K562 (cell line): ENCODE results near the gene CRB2. TPM values are rescaled to one million over a fixed set of nuclear protein-coding genes. Genes with fewer than 3 reads are reported as not detected.

Source experiments
- CHD2 ChIP-seq: IDR thresholded peaks from 2 replicates; pipeline ENCODE4 v1.6.1; 2011; ENCODE audit warnings: low read depth, low read length
- HEY1 ChIP-seq: fragments of 250-450 bp; sonication (Bioruptor Pico); IDR thresholded peaks from 2 replicates; pipeline ENCODE4 v1.5.0; 2020; ENCODE audit warnings: mild to moderate bottlenecking, moderate library complexity, borderline replicate concordance
- HNRNPLL ChIP-seq: fragments of 200-400 bp; formaldehyde crosslinking; IDR thresholded peaks from 2 replicates; pipeline ENCODE4 v1.6.1; 2017; ENCODE audit warnings: low read length, low read depth, mild to moderate bottlenecking; ENCODE audit not compliant: poor library complexity, severe bottlenecking
- KLF13 ChIP-seq: fragments of 450-650 bp; IDR thresholded peaks from 2 replicates; pipeline ENCODE4 v1.6.1; 2016; ENCODE audit warnings: missing genetic modification characterization, low read depth, mild to moderate bottlenecking, missing compliant biosample characterization, moderate library complexity, borderline replicate concordance
- MYBL2 ChIP-seq, 2 experiments: fragments of 450-650 bp in 1 of 2; sonication (generic) in 1 of 2; formaldehyde crosslinking in 1 of 2; IDR thresholded peaks; 2 replicates each; pipeline versions ENCODE4 v1.6.1 to v1.8.1; 2017 to 2022; ENCODE audit warnings: borderline replicate concordance in 1 of 2, inconsistent platforms in 1 of 2, low read depth in 1 of 2, mild to moderate bottlenecking in 1 of 2, missing genetic modification reagents in 1 of 2, moderate library complexity in 1 of 2
- NCOR1 ChIP-seq: fragments of 450-650 bp; IDR thresholded peaks from 2 replicates; pipeline ENCODE4 v1.6.1; 2016; ENCODE audit warnings: mild to moderate bottlenecking, moderate library complexity
- SMARCB1 ChIP-seq: IDR thresholded peaks from 2 replicates; pipeline ENCODE4 v1.6.1; 2011; ENCODE audit warnings: improper control_type of control experiment, low read depth; ENCODE audit not compliant: insufficient read length
- ZNF184 ChIP-seq: sonication (generic); formaldehyde crosslinking; IDR thresholded peaks from 2 replicates; pipeline ENCODE4 v1.5.0; 2020; ENCODE audit warnings: missing genetic modification reagents
- ZNF444 ChIP-seq: fragments of 250-450 bp; sonication (Bioruptor Pico); IDR thresholded peaks from 2 replicates; pipeline ENCODE4 v1.4.0; 2020; ENCODE audit warnings: mild to moderate bottlenecking, moderate library complexity
- ZNF586 ChIP-seq: fragments of 450-650 bp; formaldehyde crosslinking; conservative IDR thresholded peaks from 2 replicates; pipeline ENCODE4 v1.4.0; 2020; ENCODE audit warnings: mild to moderate bottlenecking, moderate library complexity
- polyA plus RNA-seq, 8 experiments: library from polyadenylated mRNA; depleted of rRNA in 4 of 8; stranded (reverse) in 5 of 8; unstranded in 3 of 8; fragments of >200 nt; fragmentation: Nextera tagmentation in 2 of 8; fragmentation: Illumina TruSeq in 1 of 8; extraction: Ambion mirVana in 2 of 8; extraction: Trizol in 1 of 8; gene quantifications; 2 replicates each; pipeline versions ENCODE4 v1.2.1 to v1.2.3, GENCODE V29; 2011 to 2014; ENCODE audit warnings: inconsistent platforms in 1 of 8, missing spikeins in 1 of 8
- total RNA-seq, 7 experiments: library from RNA; depleted of rRNA in 6 of 7; stranded (reverse); fragments of >200 nt in 6 of 7; fragmentation: Illumina TruSeq in 2 of 7; extraction: Trizol in 2 of 7; gene quantifications; 2 replicates each; pipeline versions ENCODE4 v1.2.1 to v1.2.3, GENCODE V29; 2011 to 2021; ENCODE audit warnings: low replicate concordance in 1 of 7
- TF ChIP-seq, protein P1 (sequence below): fragments of 250-450 bp; sonication (Bioruptor Pico); IDR thresholded peaks from 2 replicates; pipeline ENCODE4 v1.4.0; 2020
- TF ChIP-seq, protein P2 (sequence below), 2 experiments: fragments of 450-650 bp in 1 of 2; IDR thresholded peaks; 2 replicates each; pipeline ENCODE4 v1.6.1; 2011 to 2017; ENCODE audit warnings: low read depth in 2 of 2, antibody characterized with exemption in 1 of 2, borderline replicate concordance in 1 of 2, low read length in 1 of 2, mild to moderate bottlenecking in 1 of 2, mixed read lengths in 1 of 2; ENCODE audit not compliant: control insufficient read depth in 1 of 2
- TF ChIP-seq, protein P3 (sequence below): sonication (generic); formaldehyde crosslinking; IDR thresholded peaks from 2 replicates; pipeline ENCODE4 v1.4.0; 2020; ENCODE audit warnings: mild to moderate bottlenecking, missing genetic modification reagents
- TF ChIP-seq, protein P4 (sequence below): fragments of 450-650 bp; IDR thresholded peaks from 2 replicates; pipeline ENCODE4 v1.6.1; 2016; ENCODE audit warnings: missing biosample characterization, missing genetic modification characterization

Gene CRB2
- total and polyA plus RNA-seq, 9 of the 15 experiments (the other 6 are each of a cell fraction or from before 2014, with no cell fraction given): 0.13 to 1.2 (median 0.25) TPM; not detected in 2

DNA sequence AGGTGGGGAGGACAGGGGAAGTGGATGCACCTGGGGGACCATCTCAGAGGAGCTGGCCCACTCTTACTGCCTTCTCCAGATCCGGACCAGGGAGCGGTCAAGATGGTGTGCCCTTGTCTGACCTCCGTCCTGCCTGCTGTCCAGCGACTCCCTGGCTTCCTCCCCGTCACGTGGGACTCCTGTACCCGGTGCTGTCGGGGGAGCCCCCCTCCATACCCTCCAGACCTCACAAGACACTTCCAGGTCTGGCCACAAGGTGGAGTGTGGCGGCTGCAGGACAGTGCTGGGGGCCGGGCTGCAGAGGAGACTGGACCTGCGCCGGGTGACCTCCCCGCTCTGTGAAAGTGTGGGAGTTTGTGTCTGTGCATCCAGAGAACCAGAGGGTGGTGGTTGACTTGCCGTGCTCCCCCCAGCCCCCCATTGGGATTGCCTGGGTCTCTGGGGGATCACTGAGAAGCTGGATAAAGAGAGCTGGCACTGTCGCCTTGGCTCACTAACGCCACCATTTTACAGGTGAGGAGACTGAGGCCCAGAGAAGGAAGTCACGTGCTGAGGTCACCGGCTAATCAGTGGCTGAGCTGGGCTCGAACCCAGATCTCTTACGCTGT is 1.9 kb upstream of the CRB2 start (continued):
- no peak for TF ChIP-seq HNRNPLL
- TF ChIP-seq, protein P1, sequence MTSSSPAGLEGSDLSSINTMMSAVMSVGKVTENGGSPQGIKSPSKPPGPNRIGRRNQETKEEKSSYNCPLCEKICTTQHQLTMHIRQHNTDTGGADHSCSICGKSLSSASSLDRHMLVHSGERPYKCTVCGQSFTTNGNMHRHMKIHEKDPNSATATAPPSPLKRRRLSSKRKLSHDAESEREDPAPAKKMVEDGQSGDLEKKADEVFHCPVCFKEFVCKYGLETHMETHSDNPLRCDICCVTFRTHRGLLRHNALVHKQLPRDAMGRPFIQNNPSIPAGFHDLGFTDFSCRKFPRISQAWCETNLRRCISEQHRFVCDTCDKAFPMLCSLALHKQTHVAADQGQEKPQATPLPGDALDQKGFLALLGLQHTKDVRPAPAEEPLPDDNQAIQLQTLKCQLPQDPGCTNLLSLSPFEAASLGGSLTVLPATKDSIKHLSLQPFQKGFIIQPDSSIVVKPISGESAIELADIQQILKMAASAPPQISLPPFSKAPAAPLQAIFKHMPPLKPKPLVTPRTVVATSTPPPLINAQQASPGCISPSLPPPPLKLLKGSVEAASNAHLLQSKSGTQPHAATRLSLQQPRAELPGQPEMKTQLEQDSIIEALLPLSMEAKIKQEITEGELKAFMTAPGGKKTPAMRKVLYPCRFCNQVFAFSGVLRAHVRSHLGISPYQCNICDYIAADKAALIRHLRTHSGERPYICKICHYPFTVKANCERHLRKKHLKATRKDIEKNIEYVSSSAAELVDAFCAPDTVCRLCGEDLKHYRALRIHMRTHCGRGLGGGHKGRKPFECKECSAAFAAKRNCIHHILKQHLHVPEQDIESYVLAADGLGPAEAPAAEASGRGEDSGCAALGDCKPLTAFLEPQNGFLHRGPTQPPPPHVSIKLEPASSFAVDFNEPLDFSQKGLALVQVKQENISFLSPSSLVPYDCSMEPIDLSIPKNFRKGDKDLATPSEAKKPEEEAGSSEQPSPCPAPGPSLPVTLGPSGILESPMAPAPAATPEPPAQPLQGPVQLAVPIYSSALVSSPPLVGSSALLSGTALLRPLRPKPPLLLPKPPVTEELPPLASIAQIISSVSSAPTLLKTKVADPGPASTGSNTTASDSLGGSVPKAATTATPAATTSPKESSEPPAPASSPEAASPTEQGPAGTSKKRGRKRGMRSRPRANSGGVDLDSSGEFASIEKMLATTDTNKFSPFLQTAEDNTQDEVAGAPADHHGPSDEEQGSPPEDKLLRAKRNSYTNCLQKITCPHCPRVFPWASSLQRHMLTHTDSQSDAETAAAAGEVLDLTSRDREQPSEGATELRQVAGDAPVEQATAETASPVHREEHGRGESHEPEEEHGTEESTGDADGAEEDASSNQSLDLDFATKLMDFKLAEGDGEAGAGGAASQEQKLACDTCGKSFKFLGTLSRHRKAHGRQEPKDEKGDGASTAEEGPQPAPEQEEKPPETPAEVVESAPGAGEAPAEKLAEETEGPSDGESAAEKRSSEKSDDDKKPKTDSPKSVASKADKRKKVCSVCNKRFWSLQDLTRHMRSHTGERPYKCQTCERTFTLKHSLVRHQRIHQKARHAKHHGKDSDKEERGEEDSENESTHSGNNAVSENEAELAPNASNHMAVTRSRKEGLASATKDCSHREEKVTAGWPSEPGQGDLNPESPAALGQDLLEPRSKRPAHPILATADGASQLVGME (CRISPR knock-in tag): no peak
- no peak for TF ChIP-seq ZNF444 (CRISPR knock-in tag)
- TF ChIP-seq ZNF184 (CRISPR knock-in tag): no peak
- no peak for TF ChIP-seq MYBL2 (IDR thresholded peaks at IDR 0.05; ENCODE audit: low read depth)
- no peak for TF ChIP-seq MYBL2 (CRISPR knock-in tag; IDR thresholded peaks at IDR 0.05; ENCODE audit: borderline replicate concordance)
- TF ChIP-seq, protein P2, sequence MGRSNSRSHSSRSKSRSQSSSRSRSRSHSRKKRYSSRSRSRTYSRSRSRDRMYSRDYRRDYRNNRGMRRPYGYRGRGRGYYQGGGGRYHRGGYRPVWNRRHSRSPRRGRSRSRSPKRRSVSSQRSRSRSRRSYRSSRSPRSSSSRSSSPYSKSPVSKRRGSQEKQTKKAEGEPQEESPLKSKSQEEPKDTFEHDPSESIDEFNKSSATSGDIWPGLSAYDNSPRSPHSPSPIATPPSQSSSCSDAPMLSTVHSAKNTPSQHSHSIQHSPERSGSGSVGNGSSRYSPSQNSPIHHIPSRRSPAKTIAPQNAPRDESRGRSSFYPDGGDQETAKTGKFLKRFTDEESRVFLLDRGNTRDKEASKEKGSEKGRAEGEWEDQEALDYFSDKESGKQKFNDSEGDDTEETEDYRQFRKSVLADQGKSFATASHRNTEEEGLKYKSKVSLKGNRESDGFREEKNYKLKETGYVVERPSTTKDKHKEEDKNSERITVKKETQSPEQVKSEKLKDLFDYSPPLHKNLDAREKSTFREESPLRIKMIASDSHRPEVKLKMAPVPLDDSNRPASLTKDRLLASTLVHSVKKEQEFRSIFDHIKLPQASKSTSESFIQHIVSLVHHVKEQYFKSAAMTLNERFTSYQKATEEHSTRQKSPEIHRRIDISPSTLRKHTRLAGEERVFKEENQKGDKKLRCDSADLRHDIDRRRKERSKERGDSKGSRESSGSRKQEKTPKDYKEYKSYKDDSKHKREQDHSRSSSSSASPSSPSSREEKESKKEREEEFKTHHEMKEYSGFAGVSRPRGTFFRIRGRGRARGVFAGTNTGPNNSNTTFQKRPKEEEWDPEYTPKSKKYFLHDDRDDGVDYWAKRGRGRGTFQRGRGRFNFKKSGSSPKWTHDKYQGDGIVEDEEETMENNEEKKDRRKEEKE (IDR thresholded peaks at IDR 0.05; ENCODE audit: borderline replicate concordance in 1 of 2, control insufficient read depth in 1 of 2, low read depth in 2 of 2, low read length in 1 of 2): no peak
- TF ChIP-seq, protein P3, sequence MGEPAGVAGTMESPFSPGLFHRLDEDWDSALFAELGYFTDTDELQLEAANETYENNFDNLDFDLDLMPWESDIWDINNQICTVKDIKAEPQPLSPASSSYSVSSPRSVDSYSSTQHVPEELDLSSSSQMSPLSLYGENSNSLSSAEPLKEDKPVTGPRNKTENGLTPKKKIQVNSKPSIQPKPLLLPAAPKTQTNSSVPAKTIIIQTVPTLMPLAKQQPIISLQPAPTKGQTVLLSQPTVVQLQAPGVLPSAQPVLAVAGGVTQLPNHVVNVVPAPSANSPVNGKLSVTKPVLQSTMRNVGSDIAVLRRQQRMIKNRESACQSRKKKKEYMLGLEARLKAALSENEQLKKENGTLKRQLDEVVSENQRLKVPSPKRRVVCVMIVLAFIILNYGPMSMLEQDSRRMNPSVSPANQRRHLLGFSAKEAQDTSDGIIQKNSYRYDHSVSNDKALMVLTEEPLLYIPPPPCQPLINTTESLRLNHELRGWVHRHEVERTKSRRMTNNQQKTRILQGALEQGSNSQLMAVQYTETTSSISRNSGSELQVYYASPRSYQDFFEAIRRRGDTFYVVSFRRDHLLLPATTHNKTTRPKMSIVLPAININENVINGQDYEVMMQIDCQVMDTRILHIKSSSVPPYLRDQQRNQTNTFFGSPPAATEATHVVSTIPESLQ (CRISPR knock-in tag): no peak
- TF ChIP-seq ZNF586 (CRISPR knock-in tag): no peak
- no peak for TF ChIP-seq SMARCB1
- TF ChIP-seq CHD2: no peak
- TF ChIP-seq, protein P4, sequence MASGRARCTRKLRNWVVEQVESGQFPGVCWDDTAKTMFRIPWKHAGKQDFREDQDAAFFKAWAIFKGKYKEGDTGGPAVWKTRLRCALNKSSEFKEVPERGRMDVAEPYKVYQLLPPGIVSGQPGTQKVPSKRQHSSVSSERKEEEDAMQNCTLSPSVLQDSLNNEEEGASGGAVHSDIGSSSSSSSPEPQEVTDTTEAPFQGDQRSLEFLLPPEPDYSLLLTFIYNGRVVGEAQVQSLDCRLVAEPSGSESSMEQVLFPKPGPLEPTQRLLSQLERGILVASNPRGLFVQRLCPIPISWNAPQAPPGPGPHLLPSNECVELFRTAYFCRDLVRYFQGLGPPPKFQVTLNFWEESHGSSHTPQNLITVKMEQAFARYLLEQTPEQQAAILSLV (tag): no peak
- no peak for TF ChIP-seq HEY1 (CRISPR knock-in tag)
- 0 out of 2 replicates have a peak, but pooled peaks have one; percentile 19 for TF ChIP-seq KLF13 (tag)
- TF ChIP-seq NCOR1: no peak
